NCI-H1105 treated with DMSO at 0.1 percent for 48 hours (cell line): ENCODE measurements around the gene RNF208.
A peak's percentile ranks its signal among the peaks of the same experiment; 100 is the strongest.
"Not testable (repeated sequence)": the region's sequence is repeated elsewhere in the genome, so short reads cannot be mapped to it uniquely, and the experiment has no call there.

Experiments
- DNase-seq: peaks from one replicate; lab custom pipeline; 2025; lab: John Stamatoyannopoulos, UW

RNF208 gene

DNA sequence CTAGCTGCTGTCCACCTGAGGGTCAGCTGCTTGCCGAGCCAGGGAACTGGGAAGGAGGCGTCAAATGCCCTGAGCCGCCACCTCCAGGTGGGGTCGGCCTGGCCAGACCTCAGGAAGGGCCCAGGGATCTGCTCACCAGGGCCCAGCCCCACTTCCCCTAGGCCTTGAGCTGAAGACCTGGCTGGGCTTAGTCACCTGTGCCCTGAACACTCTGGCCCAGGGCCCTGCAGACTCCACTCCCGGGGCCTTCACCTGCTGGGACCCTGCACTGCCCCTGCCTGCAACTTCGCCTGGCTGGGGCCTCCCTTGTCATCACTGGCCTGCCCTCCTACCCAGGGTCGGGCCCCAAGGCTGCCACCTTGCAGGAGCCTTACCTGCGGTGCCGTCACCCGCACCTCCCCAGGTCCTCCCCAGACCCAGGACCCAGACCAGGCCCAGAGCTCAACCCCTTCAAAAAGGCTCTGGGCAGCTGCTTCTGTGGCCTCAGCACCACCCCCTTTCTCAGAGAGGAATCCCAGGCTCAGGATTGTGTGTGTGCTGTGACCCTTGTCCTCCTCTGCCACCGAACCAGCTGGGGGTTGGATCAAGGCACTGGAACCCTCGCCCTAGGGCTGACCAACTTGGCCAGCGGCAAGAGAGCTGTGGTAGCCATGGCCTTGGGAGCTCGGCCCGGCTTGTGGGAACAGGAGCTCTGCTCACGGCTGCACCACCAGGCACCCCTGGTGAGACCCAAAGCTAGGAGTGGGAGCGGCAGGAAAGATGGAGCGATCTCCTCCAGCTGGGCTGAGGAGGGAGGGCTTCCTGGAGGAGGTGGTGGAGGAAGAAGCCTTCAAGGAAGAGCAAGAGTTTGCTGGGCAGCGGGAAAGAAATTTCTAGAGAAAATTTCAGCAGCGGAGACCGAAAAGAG, 31.9 kb upstream of the RNF208 start:
- DNase-seq = no peak

DNA sequence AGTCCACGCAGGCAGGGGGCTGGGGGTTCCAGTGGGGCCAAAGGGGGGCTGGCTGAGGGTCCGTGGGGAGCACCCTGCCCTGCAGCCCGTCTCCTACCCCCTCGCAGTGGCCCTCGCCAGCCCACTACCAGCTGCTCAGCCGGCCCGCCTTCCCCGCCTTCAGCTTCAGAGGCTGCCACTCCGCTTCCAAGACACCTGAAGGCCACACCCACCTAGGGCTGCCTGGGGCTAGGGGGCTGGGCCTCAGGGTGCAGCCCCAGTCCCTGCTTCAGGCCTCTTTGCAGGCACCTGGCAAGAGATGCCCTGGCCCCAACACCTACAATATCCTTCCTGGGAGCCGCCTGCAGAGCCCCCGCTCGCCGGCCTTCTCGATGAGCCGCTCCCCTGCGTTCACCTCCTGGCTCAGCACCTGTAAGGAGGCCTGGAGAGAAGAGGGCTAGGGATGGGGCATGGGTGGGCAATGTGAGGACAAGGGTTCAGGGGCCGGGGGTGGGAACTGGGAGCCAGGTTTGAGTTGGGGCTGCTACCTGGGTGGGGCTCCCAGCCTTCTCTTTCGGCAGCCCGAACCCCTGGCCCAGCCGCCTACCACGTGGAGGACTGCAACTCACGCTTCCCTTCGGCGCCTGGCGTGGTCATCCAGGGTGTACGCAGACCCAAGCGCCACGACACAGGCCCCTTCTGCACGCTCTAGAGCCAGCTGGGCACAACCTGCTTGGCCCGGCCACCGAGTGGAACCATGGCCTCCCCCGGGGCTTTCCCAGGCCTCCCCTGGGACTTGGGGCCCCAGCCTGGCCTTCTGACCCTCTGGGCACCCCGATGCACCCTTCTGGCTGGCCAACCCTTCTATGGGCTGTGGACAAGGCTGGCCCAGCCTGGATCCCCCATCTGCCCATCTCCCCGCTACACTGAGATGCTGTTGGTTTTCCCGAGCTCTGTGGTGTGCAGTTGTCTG, 30.8 kb upstream of the RNF208 start:
- no peak for DNase-seq

DNA sequence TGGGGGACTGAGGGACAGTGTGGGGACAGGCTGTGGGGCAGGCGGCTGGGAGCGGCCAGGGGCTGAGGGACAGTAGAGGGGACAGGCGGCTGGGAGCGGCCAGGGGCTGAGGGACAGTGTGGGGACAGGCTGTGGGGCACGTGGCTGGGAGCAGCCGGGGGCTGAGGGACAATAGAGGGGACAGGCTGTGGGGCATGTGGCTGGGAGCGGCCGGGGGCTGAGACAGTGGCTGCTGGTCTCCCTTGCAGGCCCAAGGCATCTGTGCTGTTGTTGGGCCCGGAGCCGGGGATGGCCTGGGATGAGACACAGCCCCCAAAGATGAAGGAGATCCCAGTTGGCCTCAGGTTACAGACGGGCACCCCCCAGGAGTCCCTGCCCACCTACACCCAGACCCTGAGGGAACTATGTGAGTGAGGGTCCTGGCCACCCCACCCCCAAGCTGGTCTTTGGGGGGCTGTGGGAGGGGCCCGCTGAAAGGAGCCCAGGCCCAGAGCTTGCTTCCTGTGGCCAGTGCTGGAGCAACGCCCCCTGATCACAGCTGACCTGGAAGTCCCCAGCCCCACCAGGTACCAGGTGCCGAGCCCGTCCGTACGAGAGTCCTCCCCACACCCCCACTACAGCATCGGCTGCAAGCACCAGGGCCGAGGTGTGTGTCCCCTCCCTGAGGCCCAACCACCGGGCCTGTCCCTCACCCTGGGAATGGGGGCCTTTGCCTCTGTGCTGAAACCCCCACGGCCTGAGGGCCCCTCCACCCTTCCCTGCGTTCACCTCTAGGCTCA, 29.6 kb upstream of the RNF208 start:
- DNase-seq = no peak

DNA sequence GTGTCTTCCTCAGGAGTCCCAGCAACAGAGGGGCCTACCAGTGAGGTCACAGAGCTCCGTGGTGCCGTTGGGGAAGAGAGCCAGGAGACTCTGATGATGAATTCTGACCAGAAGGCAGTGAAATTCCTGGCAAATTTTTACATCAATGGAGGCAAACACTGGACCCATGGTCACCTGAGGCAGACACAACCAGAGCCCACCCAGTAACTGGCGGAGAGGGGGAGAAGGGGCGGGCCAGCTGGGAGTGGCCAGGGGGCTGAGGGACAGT, 29.1 kb upstream of the RNF208 start, which contains the start of gene STPG3:
Gene STPG3, plus strand, starts transcription at position 93 of the 268 bp plus-strand sequence. Its CDS starts 1 bp downstream, at position 94.
- no peak for DNase-seq

DNA sequence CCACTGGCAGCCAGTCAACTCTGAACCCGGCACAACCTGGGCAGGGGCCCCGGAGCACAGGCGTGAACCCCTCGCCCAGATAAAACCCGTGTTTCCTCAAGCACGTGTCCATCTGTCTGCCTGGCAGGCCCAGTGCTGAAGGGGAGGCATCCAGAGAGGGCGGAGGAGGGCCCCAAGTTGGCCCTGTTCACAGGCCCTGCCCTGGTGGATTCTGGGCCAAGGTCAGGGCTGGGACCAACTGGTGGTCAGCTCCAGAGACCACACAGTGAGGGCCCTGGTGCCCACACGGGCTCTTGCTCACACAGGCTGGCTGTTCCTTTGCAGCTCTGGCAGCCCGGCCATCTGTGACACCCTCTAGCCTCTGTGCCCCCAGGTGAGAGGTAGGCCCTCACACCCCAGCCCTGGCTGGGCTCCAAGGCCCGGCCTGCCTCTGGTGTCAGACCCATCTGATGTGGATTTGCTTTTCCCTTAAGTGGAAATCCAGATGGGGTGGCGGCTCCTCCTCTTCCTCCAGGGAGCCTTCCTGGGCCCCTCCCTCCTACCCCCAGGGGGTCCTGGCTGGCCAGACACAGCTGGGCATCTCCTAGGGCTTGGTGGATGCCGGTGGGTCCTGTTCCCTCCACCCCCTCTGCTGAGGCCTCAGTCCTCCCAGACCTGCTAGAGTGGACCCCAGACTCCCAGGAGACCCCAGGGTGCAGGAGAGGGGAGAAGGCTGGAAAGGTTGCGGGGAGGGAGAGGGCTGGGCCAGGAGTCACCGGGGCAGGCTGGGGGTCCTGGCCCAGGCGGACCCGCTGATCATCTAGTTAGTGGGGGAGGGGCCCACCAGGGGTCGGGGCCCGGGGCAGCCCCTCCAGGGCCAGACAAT, 28.5 kb upstream of the RNF208 start:
- no peak for DNase-seq

DNA sequence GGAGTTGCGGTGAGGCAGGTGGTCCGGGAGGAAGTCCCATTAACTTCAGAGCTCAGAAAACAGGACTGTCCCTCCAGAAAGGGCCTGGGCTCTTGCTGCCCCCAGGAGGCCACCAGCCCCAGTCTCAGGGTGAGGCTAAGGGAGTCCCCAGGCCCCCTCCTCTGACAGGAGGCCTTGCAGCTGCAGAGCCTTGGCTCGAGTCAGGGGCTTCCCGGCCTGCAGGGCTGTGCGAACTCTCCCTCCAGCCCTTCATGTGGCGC, 25.8 kb upstream of the RNF208 start:
- no peak for DNase-seq

DNA sequence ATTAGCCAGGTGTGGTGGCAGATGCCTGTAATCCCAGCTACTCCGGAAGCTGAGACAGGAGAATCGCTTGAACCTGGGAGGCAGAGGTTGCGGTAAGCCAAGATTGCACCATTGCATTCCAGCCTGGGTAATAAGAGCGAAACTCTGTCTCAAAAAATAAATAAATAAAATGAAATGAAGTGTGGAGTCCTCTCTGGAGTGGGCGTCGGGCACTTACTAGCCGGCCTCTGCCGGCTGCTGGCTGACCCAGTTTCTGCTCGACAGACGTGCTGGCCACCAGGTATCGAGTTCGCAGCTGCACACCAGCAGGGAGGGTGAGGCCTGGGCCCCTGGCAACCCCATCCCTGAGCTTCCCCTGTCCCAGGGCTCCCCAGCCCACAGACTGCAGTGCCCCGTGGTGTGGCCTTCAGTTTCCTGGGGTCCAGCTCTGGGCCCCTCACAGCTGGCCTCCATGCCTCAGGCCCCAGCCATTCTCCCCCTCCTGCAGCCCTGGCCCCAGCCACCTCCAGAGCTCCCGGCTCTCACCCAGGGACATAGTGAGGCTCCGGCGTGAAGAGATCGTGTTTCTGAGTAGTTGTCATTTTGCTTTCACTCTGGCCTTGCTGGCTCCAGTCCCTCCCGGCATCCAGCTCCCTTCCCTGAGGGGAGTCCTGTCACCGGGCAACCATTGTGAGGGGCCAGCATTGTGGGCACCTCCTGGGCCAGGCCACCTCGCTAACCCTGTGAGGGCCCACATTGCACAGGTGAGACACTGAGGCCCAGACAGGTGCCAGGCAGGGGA, 25.3 kb upstream of the RNF208 start:
- no peak for DNase-seq

DNA sequence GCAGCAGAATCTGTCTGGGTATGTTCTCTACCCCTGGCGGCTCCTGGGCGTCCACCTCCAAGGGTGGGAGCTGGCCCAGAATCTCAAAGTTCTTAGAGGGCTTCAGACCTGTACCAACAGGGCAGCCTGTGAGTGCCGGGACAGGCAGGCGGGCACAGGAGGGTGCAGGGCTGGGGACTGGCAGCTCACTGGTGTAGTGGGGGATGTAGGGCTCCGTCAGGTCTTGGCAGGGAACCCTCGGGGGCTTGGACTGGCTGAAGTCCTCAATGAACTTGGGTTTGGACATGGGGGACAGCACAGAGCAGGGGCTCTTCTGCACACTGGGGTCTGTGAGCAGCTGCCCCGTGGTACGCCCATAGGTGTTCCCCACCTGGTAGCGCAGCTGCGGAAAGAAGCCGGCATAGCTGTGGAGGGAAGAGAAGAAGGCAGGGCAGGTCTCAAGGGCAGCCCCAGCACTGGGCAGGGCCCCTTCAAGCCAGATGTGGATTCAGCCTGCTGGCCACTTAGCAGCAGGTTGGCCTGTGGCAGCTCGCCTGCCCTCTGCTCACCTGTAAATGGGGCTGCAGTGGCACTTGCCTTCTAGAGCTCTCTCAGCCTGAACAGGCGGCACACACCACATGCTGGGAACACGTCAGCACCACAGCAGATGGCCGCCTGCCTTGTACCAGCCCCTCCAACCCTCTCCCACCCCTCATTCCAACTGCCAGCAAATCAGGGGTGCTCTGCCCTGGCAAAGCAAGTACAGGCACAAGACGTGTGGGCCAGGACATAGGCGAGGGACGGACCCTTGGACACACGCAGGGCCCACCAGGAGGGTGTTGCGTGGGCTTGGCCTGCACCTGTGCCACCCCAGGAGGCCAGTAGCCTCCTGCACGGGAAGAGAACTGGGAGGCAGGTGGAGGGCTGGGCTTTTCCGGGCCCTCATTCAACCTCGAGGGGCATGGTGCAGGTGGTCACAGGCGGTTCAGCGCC, 23.7 kb upstream of the RNF208 start:
- no peak for DNase-seq

DNA sequence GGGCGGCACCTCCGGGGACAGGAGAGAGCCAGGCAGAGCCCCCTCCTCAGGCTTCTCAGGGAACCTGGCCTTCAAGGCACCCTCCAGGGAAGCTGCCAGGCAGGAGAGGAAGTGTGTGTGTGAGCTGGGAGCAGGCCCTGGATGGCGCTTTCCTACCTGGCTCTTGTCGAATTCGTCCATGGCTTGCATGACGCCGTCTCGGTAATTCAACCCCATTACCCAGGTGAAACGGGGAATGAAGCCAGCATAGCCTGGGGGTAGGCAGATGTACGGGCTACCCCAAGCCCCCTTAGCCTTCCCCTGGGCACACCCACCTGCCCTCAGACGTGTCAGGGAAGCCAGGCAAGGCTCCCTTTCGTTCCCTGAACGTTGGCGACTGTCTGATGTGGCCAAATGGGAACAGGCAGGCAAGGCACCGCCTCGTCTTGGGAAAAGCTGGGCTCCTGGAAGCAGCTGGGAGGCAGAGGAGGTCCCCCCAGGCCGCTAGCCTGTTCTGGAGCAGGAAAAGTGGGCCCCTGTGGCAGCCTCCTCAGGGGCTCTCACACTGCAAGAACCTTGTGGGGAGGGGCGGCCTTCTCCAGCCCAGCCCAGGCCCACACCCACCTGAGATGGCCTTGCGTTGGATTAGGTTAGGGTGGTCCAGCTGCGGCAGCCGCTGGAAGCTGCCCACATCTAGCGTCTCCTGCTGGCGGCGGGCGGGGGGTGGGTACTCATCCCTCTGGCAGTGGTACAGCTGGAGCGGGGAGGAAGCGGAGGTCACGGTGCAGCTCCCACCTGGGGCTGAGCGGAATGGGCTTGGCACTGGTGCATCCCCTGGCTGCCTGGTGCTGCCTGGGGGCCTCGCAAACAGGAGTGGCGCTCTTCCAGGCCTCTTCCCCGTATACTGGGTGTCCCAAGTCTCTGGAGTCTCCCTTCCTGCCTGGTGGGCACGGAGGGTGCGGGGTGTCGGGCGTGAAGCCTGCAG, 22.7 kb upstream of the RNF208 start:
- DNase-seq = no peak

DNA sequence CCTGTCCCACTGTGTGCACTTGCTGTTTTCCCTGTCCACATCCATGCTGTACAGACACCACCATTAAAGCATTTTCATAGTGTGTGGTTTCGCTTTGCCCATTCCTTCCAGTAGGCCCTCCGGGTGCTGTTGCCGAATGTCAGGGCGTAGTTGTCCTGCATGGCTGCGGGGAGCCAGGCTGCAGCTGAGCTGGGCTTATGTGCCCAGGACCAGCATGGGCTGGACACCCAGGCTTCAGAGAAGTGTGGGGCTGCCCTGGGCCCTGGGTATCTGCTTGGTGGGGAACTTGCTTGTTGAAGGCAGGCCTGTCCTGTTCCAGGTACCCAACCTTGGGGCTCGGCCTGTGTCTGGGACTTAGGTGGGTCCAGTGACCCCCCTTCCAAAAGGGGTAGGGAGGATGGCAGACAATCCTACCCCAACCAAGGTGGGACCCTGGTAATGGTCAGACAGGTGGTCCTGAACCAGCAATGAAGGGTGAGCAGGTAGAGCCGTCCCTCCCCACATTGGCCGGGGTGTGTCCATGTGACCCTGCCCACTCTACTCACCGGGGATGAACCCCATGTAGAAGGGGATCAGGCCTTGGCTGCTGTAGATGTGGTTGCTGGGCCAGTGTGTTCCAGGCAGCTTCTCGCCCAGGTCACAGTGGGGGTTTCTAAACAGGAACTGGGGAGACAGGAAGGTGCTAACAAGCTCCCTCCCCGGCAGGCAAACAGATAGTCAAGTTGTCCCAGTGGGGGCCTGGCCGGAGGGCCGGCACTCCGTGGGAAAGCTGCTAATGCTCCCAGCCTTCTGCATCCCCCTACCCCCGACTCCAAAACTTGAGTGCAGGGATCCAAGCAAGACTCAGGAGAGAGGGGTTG, 21.8 kb upstream of the RNF208 start:
- DNase-seq = no peak

DNA sequence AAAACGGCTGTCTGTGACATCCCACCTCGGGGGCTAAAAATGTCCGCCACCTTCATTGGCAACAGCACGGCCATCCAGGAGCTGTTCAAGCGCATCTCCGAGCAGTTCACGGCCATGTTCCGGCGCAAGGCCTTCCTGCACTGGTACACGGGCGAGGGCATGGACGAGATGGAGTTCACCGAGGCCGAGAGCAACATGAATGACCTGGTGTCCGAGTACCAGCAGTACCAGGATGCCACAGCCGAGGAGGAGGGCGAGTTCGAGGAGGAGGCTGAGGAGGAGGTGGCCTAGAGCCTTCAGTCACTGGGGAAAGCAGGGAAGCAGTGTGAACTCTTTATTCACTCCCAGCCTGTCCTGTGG, 21.2 kb upstream of the RNF208 start:
- DNase-seq = not testable (repeated sequence)

DNA sequence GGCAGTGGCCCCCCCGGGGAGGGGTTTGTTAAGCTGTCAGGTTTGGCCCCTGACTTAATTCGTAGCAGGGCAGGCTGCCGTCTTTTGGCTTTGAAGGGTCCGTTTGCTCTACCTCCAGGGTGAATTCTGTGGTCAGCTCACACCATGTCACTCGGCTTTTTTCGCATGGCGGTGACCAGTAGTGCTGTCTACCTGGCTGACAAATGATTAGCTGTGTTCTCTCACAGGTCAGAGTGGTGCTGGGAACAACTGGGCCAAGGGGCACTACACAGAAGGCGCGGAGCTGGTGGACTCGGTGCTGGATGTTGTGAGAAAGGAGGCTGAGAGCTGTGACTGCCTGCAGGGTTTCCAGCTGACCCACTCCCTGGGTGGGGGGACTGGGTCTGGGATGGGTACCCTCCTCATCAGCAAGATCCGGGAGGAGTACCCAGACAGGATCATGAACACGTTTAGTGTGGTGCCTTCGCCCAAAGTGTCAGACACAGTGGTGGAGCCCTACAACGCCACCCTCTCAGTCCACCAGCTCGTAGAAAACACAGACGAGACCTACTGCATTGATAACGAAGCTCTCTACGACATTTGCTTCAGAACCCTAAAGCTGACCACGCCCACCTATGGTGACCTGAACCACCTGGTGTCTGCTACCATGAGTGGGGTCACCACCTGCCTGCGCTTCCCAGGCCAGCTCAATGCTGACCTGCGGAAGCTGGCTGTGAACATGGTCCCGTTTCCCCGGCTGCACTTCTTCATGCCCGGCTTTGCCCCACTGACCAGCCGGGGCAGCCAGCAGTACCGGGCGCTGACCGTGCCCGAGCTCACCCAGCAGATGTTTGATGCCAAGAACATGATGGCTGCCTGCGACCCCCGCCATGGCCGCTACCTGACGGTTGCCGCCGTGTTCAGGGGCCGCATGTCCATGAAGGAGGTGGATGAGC, 20.5 kb upstream of the RNF208 start:
- DNase-seq = no peak

DNA sequence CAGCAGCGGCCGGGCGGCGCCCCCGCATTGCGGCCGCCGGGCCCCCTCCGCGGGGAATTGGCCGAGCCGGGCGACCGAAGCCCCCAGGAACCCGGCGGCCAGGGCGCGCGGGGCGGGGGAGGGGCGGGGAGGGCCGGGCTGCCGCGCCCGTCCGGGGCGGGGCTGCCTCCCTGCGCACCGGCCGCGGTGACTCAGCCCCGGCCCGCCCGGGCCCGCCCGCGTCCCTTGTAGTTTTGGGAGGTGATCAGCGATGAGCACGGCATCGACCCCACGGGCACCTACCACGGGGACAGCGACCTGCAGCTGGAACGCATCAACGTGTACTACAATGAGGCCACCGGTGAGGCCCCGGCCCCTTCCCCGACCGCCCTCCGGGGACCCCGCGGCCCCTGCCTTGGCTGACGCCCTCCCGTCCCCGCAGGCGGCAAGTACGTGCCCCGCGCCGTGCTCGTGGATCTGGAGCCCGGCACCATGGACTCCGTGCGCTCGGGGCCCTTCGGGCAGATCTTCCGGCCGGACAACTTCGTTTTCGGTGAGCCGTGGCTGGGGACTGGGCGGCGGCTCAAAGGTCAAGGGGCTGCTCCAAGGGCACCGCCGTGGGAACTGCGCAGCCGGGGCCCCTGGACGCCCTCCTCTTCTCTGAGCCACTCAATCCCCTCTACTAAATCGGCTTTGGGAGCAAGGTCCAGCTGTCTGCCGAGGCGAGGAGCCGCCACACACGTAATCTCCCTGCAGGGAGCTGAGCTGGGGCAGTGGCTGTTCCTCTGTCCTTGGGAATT, 19.6 kb upstream of the RNF208 start:
- no peak for DNase-seq

DNA sequence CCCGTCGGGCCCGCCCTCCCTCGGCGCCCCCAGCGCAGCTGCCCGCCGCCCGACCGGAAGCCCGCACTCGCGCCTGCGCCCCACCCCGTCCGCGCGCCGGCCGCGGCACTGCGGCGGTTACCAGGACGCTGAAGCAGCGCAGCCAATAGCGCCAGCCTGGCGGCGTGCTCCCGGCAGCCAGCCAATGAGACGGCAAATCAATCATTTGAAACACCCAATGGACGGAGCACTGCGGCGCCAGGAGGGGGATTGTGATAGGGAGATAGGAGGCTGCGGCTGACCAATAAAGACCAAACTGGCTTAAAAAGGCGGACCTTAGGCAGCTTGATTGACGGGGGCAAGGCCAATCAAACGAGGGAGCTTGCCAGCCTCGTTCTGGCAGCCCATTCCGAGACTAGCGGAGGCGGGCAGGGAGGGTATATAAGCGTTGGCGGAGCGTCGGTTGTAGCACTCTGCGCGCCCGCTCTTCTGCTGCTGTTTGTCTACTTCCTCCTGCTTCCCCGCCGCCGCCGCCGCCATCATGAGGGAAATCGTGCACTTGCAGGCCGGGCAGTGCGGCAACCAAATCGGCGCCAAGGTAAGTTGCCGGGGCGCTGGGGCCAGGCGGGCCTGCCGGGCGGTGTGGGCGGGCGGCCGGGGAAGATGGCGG, 18.9 kb upstream of the RNF208 start, which contains the start of gene TUBB4B:
Gene TUBB4B, plus strand, starts transcription at position 447 of the 649 bp plus-strand sequence. Its CDS starts 74 bp downstream, at position 521.
- DNase-seq = peak; percentile 99

DNA sequence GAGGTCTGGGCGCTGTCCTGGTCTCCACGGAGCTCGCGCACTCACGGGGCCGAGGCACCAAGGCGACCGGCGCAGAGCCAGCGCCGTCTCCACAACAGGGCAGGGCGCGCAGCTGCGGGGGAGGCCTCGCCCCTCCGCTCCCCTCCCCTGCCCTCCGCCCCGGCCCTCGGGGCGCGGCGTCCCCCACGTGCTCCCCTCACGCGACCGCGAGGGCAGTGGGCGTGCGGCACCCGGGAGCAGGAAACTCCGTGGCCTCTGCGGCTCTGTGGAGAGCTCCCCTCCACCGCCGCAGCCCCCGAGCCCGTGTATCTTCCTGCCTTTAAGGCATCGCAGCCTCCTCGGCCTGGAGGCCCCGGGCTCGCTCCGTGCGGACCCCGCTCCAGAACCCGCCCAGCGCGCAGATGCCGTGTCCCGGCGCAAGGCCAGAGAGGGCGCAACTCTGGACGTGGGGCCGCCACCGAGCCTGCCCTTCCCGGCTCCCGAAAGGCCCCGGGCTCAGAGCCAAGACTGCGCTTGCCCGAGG, 18.3 kb upstream of the RNF208 start:
- peak; percentile 55 for DNase-seq
